Occipital lobe (tissue), 3 donors: ENCODE data around the gene AARSD1. TPM values are rescaled to one million over a fixed set of nuclear protein-coding genes. Genes with fewer than 3 reads are reported as not detected.
"Not testable (repeated sequence)": the region's sequence is repeated elsewhere in the genome, so short reads cannot be mapped to it uniquely, and the experiment has no call there.

Experiments used
- DNase-seq: peaks from one replicate; lab custom pipeline; 2025; lab: John Stamatoyannopoulos, UW
- small RNA-seq: library from RNA; depleted of rRNA; stranded (forward); fragments of <200 nt; gene quantifications from one replicate; pipeline ENCODE3, GENCODE V24; 2014
- total RNA-seq: library from RNA; depleted of rRNA; stranded (reverse); fragments of >200 nt; gene quantifications from one replicate; pipeline ENCODE4 v1.2.3, GENCODE V29; 2014

The AARSD1 gene
- total RNA-seq, 1 donor from 2014 or later, result 26.8 TPM

- DNase-seq, result no peak
Measured at GRCh38 chr17:42920106-42920900, 44.0 kb downstream of the AARSD1 start.

DNA sequence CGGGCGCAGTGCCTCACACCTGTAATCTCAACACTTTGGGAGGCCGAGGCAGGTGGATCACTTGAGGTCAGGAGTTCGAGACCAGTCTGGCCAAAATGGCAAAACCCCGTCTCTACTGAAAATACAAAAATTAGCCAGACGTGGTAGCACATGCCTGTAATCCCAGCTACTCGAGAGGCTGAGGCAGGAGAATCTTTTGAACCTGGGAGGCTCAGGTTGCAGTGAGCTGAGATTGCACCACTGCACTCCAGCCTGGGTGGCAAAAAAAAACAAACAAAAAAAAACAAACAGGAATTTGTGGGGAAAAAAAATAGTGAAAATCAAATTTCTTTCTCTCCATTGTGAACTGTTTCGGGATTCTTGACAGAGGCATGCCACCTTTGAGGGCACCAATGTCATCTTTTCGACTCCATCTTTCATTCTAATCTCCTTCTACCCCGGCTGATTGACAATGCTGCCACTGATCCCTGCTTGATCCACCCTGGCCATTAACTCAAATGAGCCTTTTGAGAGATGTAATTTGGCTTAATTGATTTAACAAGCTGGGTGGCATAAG is 44.7 kb downstream of the AARSD1 start:
- not testable (repeated sequence) for DNase-seq

DNA sequence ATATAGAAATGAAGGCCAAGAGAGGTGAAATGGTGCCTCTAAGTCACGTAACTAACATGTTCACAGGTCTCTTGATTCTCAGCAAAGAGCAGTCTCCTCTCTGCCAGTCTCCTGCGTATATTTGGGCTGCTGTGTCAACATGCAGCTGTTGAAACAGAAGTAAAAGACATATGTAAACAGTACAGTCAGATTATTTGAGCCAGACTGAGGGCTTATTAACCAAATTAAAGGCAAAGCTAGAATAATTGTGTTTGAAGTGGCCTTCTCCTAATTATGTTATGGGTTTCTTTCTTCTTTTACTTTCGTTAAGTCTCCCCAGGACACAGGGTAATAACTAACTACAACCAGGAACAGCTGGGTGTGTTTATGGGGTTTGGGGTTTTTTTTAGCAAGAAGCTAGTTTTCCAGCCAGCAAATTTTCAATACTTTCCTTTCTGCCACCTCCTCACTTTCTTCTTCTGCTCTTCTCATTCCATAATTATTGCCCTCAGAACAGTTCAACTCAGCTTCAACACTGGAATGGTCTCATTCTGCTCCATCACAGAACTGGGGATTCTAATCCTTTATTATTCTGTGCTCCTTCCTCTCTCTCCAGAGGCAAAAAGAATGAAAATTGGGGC is 45.2 kb downstream of the AARSD1 start:
- DNase-seq, result no peak

DNA sequence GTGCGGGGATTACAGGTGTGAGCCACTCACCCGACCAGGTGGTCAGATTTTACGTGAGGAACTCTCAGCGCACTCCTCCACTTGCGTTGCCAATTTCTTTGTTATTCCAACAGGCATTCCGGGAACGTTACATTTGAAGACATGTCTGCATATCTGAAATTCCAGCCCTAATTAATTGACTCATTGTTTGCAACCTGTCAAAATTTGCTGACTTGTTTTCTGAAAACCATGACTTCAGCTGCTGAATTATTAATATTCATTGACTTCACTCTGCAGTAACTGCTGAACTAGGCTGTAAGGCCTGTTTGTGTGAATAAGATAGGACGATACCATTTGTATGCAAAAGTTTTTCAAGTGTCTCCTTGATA is 47.0 kb downstream of the AARSD1 start:
- DNase-seq, result no peak

DNA sequence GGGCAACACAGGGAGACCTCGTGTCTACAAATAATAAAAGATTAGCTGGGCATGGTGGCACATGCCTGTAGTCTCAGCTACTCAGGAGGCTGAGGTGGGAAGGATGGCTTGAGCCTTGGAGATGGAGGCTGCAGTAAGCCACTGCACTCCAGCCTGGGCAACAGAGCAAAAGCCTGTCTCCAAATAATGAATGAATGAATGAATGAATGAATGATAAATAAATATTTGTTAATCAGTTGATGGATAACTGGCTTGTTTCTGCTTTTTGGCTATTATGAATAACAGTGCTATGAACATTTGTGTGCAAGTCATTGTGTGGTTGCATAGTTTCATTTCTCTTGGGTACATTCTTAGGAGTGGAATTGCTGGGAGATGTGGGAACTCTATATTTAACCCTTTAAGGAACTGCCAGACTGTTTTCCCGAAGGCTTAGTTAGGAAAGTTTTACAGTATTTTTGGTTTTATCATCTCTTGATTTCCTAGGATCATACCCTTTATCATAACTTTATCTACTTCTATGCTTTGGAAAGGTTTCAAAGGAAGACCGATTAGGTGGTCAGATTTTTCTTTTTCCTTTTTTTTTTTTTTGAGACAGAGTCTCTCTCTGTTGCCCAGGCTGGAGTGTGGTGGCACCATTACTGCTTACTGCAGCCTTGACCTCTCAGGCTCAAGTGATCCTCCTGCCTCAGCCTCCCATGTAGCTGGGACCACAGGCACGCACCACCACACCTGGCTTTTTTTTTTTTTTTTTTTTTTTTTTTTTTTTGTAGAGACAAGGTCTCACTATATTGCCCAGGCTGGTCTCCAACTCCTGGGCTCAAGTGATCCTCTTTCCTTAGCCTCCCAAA is 47.6 kb downstream of the AARSD1 start:
- not testable (repeated sequence) for DNase-seq

- not testable (repeated sequence) for DNase-seq
Measured at GRCh38 chr17:42915288-42915687, 49.0 kb downstream of the AARSD1 start.

DNA sequence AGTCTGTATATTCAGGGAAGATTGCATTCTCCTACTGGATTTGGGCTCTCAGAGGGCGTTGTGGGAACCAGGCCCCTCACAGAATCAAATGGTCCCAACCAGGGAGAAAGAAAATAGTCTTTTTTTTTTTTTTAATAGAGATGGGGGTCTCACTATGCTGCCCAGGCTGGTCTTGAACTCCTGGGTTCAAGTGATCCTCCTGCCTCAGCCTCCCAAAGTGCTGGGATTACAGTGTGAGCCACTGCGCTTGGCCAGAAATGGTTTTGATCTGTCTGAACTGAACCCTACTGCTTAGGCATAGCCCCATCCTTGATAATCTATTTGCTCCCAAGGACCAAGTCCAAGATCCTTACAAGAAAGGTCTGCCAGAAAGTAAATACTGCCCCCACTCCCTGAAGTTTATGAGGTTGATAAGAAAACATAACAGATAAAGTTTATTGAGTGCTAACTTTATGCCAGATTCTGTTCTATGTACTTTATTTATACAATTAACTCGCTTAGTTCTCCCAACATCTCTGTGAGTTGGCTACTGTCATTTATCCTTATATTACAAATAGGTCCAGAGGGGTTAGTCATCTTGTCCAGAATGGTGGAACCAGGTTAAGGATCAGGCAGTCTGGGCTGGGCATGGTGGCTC is 50.2 kb downstream of the AARSD1 start:
- DNase-seq, result no peak

DNA sequence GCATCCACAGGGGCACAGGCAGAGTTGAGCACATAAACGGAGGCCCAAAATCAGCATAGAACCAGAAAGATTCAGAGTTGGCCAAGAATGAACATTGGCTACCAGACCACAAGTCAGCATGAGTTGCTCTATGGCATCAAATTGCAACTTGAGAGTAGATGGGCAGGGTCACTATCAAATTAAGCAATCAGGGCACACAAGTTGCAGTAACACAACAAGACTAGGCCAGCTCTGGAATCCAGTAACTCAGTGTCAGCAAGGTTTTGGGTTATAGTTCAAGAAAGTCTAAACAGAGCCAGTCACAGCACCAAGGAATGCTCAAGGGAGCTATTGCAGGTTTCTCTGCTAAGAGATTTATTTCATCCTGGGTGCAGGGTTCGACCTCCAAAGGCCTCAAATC is 50.7 kb downstream of the AARSD1 start:
- no peak for DNase-seq

DNA sequence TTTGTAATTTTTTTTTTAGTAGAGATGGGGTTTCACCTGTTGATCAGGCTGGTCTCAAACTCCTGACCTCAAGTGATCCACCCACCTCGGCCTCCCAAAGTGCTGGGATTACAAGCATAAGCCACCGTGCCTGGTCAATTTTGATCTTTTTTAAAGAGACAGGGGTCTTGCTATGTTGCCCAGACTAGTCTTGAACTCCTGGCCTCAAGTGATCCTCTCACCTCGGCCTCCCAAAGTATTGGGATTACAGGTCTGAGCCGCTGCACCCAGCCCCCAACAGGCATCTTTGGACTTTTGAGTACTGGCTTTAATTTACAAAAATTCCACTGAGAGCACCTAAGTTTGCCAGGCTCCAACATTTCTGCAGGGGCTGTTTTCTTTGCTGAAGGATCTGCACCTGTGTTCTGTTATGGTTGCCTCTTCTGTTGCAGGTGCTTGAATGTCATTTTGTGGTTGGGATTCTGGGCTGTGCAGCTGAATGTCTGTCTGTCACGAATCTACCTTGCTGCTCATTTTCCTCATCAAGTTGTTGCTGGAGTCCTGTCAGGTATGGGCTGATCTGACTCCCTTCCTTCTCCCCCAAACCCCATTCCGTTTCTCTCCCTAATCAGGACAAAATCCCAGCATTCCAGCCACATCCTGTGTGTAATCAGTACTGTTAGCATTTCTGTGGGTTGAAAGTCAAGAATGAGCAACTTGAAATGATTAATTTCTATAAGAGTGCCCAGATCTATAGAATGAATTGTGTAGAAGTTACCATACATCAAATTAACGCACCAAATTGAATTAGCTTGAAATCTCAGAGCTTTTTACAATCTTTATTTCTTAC is 55.2 kb downstream of the AARSD1 start:
- DNase-seq, result no peak

DNA sequence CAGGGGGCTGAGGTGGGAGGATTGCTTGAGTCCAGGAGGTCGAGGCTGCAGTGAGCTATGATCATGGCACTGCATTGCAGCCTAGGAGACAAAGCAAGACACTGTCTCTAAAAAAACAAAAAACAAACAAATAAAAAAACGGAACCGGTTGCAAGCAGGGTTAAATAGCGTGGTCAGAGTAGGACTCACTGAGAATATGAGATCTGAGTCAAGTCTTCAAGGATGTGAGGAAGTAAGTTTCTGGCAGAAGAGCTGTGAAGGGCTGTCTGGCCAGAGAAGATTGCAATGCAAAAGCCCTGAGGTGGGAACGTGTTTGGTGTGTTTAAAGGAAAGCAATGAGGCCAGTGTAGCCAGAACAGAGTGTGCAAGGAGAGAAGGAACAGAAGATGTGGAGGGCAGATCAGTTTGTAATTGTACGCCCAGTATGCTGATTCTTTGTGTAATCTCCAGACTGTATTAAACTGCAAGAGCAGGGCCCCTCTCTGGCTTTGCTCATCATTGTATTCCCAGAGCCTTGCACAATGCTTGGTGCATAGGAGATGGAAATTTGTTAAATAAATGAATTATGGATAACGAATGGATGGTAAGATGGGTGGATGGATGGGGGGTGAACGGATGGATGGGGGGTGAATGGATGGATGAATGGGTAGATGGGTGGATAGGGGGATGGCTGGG is 57.3 kb downstream of the AARSD1 start:
- no peak for DNase-seq

- DNase-seq, result no peak
Measured at GRCh38 chr17:42904110-42904469, 60.2 kb downstream of the AARSD1 start.

- no peak for DNase-seq
Measured at GRCh38 chr17:42901535-42902229, 62.6 kb downstream of the AARSD1 start.

Small RNAs within 50 kb of the gene (small RNA-seq; reads per million reads assigned to genes)
- 0.15 reads per million for gene AARSD1
- gene RF00561, result not detected

Other genes with a start within 250 kb of the AARSD1 start
- gene EZH1, start 219.4 kb downstream of the AARSD1 start, total RNA-seq, result 23.2 TPM
- gene RAMP2, start 203.2 kb downstream of the AARSD1 start, total RNA-seq, result 14.3 TPM
- 24.5 TPM for gene VPS25, start 191.0 kb downstream of the AARSD1 start, total RNA-seq
- gene WNK4, start 183.8 kb downstream of the AARSD1 start, total RNA-seq, result 0.31 TPM
- 61.8 TPM for gene COA3, start 165.8 kb downstream of the AARSD1 start, total RNA-seq
- 0.47 TPM for gene CNTD1, start 165.6 kb downstream of the AARSD1 start, total RNA-seq
- 57.7 TPM for gene BECN1, start 140.2 kb downstream of the AARSD1 start, total RNA-seq
- 39.8 TPM for gene PSME3, start 131.1 kb downstream of the AARSD1 start, total RNA-seq
- 0.78 TPM for gene AOC2, start 119.9 kb downstream of the AARSD1 start, total RNA-seq
- 0.16 TPM for gene AOC3, start 113.3 kb downstream of the AARSD1 start, total RNA-seq
- not detected for gene G6PC1, start 63.7 kb downstream of the AARSD1 start, total RNA-seq
- gene PTGES3L, start 15.6 kb upstream of the AARSD1 start, total RNA-seq, result 1.2 TPM
- 13.3 TPM for gene RUNDC1, start 16.1 kb upstream of the AARSD1 start, total RNA-seq
- gene RPL27, start 34.0 kb upstream of the AARSD1 start, total RNA-seq, result 891 TPM
- gene IFI35, start 42.3 kb upstream of the AARSD1 start, total RNA-seq, result 2.5 TPM
- 58.3 TPM for gene VAT1, start 57.9 kb upstream of the AARSD1 start, total RNA-seq
- 3.6 TPM for gene RND2, start 60.8 kb upstream of the AARSD1 start, total RNA-seq
- 6.4 TPM for gene BRCA1, start 160.9 kb upstream of the AARSD1 start, total RNA-seq
- gene NBR1, start 206.8 kb upstream of the AARSD1 start, total RNA-seq, result 64.3 TPM
- 0.62 TPM for gene TMEM106A, start 247.4 kb upstream of the AARSD1 start, total RNA-seq